ENCODE data around the gene RAP1B.

RAP1B gene

DNA sequence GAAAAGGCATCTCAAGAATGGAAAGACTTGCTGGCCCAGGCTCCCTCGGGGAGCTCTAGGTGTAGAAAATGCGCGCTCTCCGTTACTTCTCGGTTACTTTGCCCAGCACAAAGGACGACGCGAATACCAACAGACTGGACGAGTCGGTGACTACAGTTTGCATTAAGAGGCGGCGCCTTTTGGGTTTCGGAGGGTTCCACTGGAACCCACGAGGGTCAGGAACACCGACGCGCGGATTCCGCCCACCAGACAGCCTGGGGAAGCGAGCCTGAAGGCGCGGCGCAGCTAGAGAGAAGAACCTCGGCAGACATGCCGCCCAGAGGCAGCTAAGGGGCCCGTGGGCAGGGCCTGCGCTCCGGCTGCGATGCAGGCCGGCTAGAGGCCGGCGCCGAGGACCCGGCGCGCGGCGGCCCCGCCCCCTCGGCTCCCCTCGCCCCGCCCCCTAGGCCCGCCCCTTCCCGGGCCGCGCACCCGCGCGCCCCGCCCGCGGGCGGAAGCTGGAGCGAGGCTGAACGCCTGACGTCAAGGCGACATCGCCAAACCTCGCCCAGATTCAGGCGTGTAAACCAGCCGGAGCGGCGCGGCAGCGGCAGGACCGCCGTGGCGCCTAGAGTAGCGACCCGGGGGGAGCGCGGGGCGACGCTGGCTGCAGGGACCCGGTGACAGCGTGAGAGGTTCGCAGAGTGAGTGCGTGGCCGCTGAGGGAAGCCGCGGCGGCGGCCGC is at the start of gene RAP1B:
TSS of gene RAP1B (plus strand) at position 530 of the 724 bp plus-strand sequence. CDS start 37,826 bp downstream, outside the sequence.
- peak; percentile 87 for DNase-seq (ENCODE audit: low read depth)

DNA sequence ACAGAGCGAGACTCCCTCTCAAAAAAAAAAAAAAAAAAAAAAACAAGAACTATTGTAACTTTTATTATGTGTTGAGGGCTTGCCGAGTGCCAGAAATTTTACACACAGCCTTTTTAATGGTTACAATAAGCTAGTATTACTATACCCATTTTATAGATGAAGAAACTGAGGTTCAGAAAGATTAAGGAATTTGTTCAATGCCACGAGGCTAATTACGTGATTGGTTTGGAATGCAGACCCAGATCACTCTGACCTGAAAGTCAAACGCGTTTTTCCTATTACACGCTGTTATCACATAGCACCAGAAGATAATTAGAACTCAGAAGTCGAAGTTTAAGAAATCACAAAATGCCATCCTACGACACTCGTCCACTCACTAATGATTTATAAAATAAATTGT is 48.9 kb upstream of the RAP1B start:
- no peak for DNase-seq (ENCODE audit: low read depth)

DNA sequence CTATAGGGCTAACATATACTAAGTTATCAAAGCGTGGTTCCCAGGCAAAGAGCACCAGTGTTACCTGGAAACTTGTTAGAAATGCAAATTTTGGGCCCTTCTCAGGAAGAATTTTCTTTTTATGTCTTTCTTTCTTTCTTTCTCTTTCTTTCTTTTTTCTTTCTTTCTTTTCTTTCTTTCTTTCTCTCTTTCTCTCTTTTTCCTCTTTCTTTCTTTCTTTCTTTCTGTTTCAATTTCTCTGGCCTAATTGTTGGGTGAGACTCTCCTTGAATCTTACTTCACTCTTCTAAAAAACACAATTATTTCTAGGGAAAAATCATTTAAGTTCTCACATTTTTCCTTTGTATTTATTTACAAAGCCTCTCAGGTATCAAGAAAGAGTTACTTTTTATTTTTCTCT is 46.5 kb upstream of the RAP1B start:
- DNase-seq (ENCODE audit: low read depth) = no peak

DNA sequence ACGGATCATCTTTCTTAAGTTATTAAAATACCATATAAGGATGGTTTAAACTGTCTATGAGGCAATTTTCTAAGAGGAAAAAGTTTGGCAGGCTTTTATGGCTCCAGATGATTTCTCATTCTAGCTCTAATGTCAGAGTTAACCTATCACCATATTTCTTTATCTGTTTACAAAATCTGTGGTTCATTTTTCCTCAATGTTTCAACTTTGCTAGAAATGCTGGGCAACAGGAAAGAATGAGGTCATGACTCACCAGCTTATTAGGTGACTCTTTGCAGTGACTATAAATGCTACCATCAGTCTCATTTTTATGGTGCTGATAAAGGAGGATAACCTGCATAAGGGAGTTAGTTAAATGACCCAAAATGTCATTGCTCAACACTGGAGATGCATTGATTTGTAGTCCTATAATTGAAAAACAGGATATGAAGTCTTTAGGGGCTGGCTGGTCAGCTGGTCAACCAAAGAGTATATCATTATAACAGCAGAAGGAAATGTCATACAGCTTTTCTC is 45.3 kb upstream of the RAP1B start:
- DNase-seq (ENCODE audit: low read depth) = no peak

DNA sequence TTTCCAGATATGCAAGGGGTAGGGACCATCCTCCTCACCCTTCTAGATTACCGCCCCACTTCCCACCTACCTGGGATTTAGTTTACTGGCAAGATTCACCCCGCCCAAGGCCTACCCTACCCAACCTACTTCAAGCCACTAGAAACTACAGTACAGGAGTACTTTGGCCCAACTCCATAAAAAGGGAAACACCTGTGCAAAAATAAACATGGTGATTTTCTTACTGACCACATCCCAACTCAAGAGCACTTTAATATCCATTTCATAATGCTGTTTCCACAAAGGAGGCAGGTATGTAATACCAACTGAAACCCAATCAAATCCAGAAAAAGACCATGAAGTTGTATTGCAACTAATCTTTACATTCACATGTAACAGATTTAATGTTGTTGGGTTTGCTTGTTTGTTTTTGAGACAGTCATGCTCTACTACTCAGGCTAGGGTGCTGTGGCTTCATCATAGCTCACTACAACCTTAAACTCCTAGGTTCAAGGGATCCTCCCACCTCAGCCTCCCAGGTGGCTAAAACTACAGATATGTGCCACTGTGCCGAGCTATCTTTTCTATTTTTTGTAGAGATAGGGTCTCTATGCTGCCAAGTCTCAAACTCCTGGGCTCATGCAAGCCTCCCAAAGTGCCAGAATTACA is 41.7 kb upstream of the RAP1B start:
- DNase-seq (ENCODE audit: low read depth) = no peak

DNA sequence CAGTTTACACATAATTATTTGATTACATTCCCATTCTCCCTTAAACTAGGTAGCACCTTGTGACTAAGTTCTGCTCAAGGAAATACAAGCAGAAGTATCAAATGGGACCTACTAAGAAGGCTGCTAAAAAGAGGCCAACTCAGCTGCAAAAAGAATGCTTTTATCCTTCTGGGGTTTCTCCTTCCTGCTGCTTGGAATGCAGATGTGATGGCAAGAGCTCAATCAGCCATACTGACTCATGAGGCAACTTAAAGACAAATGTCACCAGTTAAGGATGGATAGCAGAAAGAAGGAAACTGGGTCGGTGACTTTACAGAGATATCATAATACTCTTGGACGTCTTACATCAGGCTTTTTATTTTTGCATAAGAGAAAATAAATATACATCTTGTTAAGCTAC is 38.0 kb upstream of the RAP1B start:
- DNase-seq (ENCODE audit: low read depth) = no peak

DNA sequence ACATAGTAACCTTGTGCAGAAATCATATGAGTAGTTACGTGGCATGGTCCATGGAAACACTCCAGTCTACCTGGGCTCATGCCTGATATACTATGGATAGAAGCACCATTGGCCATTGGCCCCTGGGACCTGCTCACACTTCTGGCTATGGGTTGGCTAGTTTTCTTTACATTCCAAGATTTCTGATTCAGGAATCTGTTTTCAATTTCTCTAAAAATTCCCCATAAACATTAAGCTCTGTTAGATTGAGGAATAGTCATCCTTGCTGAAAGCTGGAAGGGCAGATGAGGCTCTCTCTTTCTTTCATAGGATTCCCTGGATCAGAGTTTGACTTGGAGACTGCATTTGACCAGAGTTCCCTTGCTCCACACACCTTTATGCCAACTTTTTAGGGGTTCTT is 37.3 kb upstream of the RAP1B start:
- no peak for DNase-seq (ENCODE audit: low read depth)

DNA sequence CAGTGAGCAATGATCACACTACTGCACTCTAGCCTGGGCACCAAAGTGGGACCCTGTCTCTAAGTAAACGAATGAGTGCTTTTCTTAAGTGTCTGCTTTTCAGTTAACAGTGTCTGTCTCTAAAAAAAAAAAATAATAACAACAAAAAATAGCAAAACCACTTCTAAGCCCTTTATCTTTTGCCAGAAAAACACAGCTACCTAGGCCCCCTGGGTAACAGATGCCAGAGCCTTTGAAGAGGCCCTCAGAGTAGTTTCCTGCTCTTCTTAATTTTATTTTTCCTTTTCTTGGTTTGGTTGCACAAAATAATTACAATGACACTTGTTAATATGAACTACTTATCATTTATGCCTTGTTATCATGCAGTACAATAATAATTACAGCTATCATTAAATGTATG is 32.8 kb upstream of the RAP1B start:
- DNase-seq (ENCODE audit: low read depth) = no peak

DNA sequence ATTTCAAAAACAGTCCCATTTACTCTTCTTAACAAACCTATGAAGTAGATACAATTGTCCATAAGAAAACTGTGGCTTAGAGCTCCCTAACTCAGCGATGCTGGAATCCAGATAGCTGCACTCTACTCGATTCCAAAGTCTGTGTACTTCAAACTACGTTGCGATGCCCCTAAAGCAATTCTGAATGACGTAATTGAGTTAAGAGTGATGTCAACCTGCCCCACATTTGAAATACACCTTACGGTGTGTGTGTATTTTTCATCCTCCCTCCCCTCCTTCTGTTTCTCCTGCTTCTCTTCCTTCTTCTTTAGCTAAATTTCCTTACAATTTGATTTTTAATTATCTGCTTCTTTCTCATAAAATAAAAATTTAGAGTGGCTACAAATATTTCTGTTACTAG is 31.9 kb upstream of the RAP1B start:
- no peak for DNase-seq (ENCODE audit: low read depth)

DNA sequence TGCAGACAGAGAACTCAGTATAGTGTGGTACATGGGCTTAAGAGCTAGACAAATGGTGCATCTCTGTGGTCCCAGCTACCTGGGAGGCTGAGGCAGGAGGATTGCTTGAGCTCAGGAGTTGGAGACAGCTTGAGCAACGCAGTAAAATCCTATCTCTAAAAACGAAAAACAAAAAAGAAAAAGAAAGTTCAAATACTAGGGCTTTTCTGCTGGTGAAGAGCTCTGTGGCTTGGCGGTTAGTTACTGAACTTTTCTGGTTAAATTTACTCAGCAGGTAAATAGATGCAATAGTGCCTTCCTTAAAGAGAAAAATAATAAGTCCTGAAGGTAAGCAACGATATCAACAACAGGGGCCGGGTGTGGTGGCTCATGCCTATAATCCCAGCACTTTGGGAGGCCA is 31.4 kb upstream of the RAP1B start:
- DNase-seq (ENCODE audit: low read depth) = no peak

DNA sequence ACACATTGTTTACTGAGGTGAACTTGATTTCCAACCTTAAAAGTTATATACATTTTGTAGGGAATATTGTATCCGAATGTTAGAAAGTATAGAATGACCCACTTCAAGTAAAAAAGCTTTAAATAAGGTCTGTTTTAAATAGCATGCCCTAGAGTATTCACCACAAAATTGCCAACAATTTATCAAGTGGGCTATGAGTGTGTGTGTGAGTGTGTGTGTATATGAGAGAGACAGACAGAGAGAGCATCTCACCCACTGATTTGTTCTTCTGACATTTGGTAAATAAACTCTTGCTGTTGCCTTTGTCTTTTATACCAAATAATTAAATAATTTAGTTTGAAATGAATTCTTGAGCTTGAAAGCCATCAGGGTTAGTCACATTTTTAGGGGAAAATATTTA is 29.8 kb upstream of the RAP1B start:
- no peak for DNase-seq (ENCODE audit: low read depth)

DNA sequence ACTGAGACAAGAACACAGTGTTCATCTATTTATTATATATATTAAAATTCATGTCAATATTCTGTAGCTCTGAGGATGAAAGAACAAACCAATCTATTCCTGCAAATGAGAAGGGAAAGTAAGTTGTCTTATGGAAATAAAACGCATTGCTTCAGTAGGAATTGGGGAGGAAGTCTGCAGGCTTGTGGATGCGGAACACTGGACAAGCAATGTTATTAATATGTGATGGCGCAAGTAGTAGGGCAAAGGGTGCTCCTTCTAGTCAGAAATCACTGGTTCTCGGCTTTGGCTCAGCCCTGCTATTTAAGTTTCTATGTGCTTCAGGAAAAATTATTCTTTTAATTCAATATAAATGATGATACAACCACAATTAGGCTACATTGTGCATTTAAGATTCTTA is 28.8 kb upstream of the RAP1B start:
- DNase-seq (ENCODE audit: low read depth) = no peak

DNA sequence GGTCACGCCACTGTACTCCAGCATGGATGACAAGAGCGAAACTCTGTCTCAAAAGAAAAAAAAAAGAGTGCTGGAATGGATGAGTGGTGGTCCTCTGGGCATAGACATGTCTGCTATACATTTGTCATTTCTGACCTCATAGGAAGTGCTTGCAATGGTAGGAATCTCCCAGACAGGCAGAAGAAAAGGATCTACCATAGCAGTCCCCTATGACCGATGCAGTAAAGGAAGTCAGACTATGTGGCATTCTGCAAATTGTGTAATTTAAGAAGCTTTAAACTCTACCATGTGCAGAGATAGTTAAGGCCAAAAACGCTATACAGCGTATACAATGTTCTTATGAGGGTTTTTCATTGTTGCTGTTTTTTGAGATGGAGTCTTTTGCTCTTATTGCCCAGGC is 24.7 kb upstream of the RAP1B start:
- no peak for DNase-seq (ENCODE audit: low read depth)

DNA sequence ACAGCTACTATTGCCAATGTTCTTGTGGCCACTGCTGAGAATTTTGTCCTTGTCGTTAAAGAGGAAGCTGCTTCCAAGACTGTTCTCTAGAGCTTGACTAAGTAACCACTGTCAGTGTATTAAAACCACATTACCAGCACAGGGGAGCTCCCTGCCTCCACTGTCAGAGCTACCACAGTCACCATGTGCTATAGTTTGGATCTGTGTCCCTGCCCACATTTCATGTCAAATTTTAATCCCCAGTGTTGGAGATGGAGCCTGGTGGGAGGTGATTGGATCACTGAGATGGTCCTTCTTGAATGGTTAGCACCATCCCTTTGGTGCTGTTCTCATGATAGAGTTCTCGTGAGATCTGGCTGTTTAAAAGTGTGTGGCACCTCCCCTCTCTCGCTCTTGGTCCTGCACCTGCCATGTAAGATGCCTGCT is 23.2 kb upstream of the RAP1B start:
- DNase-seq (ENCODE audit: low read depth) = no peak

DNA sequence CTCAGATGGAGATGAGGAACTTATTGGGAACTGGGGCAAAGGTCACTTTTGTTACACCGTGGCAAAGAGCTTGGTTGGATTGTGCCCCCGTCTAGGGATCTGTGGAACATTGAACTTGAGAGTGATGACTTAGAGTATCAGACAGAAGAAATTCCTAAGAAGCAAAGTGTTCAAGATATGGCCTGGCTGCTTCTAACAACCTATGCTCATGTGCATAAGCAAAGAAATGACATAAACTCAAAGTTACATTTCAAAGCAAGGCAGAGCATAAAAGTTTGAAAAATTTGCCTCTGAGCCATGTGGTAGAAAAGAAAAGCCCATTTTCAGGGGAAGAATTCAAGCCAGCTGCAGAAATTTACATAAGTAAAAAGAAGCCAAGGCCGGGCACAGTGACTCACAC is 21.5 kb upstream of the RAP1B start:
- DNase-seq (ENCODE audit: low read depth) = no peak

DNA sequence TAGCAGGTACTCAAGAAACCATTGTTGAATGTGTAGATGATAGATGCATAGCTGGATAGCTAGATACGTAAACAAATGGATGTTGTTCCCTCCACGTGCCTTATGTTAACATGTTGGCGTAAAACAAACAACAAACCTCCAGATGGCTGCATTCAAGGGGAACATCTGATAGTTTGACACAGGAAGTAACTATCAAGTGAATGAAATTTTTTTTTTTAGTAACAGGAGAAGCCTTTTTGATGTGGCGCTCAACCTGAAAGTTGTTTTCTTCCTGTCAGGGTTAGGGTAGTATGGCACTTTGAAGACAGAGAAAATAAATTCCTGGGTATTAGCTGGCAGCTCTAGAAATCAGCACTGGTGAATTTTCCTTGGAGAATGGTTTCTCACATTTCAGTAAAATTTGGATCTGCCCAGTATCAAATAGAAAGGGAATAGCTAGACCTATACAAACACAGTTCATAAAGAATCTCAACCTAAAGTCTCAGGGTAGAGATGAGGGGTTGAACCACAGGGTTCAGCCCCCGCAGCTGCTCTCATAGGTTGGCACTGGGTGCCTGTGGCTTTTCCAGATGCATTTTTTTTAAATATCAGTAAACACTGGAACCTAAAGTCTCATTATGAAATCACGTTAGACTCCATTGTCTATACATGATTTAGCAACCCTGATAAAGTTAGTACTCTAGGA is 18.8 kb upstream of the RAP1B start:
- DNase-seq (ENCODE audit: low read depth) = no peak

DNA sequence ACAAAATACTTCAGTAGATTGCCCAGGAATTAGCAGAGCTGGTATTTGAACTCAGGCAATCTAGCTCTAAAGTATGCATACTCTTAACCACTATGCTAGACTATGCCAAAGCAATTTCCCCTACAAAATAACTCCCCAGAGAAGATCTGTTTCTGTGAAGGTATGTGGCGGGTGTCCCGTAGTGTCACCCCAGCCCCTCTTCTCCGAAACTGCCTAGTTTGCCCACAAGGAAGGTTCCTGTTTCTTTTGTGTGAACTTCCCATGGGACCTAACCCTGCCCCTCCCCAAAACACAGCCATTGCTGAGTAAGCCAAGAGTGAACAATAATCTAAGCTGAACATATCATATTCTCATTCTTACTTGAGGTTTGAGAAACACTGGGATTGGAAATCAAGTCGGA is 15.5 kb upstream of the RAP1B start:
- no peak for DNase-seq (ENCODE audit: low read depth)

DNA sequence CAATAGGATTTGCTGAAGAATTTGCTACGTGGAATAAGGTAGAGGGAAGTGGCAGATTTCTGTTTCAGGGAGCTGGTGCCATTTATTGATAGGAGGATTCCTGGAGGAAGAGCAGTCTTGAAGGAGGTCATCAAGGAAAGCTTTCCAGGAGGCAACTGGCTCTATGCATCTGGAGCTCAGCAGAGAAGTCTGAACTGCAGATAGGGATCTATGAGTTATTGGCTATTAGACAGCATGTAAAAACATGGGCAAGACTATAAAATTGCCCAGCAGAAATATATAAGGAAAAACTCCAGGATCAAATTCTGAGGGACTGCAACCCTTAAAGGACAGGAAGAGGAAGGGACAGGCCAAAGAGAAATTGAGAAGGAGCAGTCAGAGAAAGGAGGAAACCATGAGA is 8.9 kb upstream of the RAP1B start:
- DNase-seq (ENCODE audit: low read depth) = no peak

DNA sequence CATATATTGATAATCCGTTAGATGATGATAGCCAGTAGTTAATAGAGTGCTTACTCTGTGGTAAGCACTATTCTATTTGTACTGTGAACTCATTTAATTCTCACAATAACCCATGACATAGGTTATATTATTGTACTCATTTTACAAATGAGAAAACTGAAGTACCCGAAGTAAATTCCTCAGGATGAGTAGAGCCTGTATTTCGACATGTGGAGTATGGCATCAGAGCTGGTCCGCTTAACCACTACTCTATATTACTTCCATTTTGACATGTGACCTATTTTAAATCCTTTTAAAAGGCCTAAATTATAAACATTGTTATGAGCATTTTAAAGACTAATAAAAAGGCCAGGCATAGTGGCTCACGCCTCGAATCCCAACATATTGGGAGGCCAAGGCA is 8.0 kb upstream of the RAP1B start:
- no peak for DNase-seq (ENCODE audit: low read depth)

DNA sequence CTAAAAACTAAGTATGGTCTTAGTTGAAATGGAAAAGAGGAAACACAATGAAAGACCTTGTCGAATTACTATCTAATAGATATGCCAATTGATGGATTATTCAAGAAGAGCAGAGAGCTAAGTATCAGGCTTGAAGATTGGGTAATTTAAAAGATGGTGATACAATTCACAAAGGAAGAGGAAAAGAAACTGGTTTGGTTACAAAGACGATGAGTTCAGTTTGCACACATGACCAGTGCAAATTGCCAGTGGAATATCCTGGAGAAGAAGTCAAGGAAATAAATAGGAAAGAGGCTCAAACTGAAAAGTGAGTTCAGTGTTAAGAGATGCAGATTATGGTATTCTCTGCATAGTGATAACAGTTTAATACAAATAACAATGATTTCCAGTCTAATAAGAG is 2.5 kb upstream of the RAP1B start:
- no peak for DNase-seq (ENCODE audit: low read depth)

DNA sequence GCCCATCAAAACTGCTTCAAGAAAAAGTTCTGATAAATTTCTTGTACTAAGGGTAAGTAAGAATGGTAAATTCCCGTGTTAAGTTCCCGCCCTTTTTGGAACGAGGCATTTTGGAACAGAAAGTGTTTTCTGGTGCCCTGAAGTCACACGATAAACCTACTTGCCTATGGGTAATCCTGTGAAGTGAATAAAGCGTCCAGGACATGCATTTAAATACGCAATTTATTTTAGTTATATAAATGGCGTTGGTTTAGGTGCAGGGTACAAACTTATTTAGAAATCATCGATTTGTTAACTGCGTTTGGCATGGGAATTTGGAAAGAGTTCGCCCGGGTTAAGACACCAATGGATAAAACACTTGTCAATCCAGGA is 715 bp upstream of the RAP1B start:
- DNase-seq (ENCODE audit: low read depth) = no peak

DNA sequence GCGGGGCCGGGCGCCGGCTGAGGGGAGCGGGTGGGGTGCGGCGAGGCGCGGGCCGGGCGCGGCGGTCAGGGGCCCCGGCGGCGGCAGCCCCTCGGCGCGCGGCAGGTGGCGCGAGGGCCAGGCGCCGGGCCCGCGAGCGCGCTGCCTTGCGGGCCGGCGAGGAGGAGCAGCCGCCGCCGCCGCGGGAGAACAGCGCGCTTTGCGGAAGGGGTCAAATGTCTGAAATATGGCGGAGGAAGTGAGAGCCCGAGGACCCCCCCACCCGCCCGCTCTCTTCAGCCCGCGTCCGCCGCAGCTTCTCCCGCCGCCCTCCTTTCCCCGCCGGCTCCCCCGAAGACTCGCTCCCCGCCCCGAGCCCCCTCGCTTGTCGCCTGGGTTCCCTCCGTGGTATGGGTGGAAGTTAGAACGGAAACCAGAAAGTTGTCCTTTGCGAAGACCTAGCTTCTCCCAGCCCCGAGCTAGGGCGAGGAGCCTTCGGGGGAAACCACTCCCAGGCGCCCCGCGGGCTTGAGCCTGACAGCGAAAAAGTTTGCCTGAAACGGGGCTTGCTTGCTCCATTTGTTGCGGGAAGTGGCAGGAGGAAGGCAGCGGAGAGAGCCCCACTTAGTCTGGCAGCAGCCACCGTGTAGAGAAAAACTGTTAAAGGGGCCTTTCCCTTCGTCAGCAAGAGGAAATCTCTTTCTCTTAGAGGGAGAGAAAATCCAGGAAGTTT is 551 bp downstream of the RAP1B start:
- peak; percentile 25 for DNase-seq (ENCODE audit: low read depth)

DNA sequence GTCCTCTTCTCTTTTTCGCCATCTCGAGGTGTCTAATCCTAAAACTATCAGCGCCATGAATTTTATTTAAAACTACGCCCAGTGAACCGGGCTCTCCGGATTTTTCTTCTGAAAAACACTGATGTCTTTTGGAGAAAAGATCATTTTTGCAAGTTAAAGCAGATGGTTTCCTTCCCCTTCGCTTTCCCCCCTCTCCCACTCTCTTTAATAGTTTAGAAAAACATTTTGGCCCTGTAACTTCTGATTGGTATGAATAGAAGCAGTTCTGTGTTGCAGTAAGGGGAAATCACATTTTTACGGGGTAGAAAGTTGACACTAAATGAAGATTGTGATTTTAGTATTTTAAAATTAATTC is 1.1 kb downstream of the RAP1B start:
- no peak for DNase-seq (ENCODE audit: low read depth)

All from activated T-cell treated with anti-CD3 and anti-CD28 coated beads for 1 hour (primary cell).